Hepatocyte (in vitro differentiated cells): Measurements from ENCODE around the gene FOSB. TPM values are rescaled to one million over a fixed set of nuclear protein-coding genes. Genes with fewer than 3 reads are reported as not detected.
A peak's percentile ranks its signal among the peaks of the same experiment; 100 is the strongest.

ENCODE experiments used
- DNase-seq: peaks from one replicate; pipeline ENCODE4 v3.0.0-alpha.2; 2016; ENCODE audit warnings: low spot score
- H2AFZ ChIP-seq: fragments of 200-600 bp; sonication (generic); 2 replicates; pipeline ENCODE4 v1.6.0; 2016; ENCODE audit warnings: antibody characterized with exemption, mild to moderate bottlenecking
- H3K27ac ChIP-seq: fragments of 200-600 bp; sonication (generic); 2 replicates; pipeline ENCODE4 v1.5.1; 2016; ENCODE audit warnings: mild to moderate bottlenecking
- H3K27me3 ChIP-seq: fragments of 200-600 bp; sonication (generic); 2 replicates; pipeline ENCODE4 v1.6.1; 2016
- H3K36me3 ChIP-seq: fragments of 200-600 bp; sonication (generic); replicated peaks from 2 replicates; pipeline ENCODE4 v1.5.1; 2016; ENCODE audit warnings: low read depth; ENCODE audit not compliant: insufficient read depth
- H3K4me1 ChIP-seq: fragments of 200-600 bp; sonication (generic); 2 replicates; pipeline ENCODE4 v1.5.1; 2016; ENCODE audit warnings: mild to moderate bottlenecking, moderate library complexity; ENCODE audit not compliant: insufficient read depth
- H3K4me2 ChIP-seq: fragments of 200-600 bp; sonication (generic); 2 replicates; pipeline ENCODE4 v1.6.0; 2016
- H3K4me3 ChIP-seq: fragments of 200-600 bp; sonication (generic); 2 replicates; pipeline ENCODE4 v1.5.1; 2016; ENCODE audit warnings: mild to moderate bottlenecking
- H3K79me2 ChIP-seq: fragments of 200-600 bp; sonication (generic); 2 replicates; pipeline ENCODE4 v1.6.0; 2017; ENCODE audit warnings: mild to moderate bottlenecking
- H3K9me2 ChIP-seq: fragments of 200-600 bp; sonication (generic); replicated peaks from 2 replicates; pipeline ENCODE4 v1.6.0; 2017; ENCODE audit warnings: mild to moderate bottlenecking; ENCODE audit not compliant: insufficient read depth
- H3K9me3 ChIP-seq: fragments of 200-600 bp; sonication (generic); 2 replicates; pipeline ENCODE4 v1.5.1; 2016; ENCODE audit warnings: low read depth, mild to moderate bottlenecking
- H4K20me1 ChIP-seq: fragments of 200-600 bp; sonication (generic); 2 replicates; pipeline ENCODE4 v1.6.0; 2016; ENCODE audit warnings: mild to moderate bottlenecking; ENCODE audit not compliant: insufficient read depth, poor library complexity, severe bottlenecking
- CTCF ChIP-seq: fragments of 200-600 bp; sonication (generic); IDR thresholded peaks from 2 replicates; pipeline ENCODE4 v1.5.1; 2016; ENCODE audit warnings: antibody characterized with exemption, mild to moderate bottlenecking; ENCODE audit not compliant: poor library complexity
- EZH2 ChIP-seq: fragments of 200-600 bp; sonication (generic); IDR thresholded peaks from 2 replicates; pipeline ENCODE4 v1.6.1; 2016; ENCODE audit warnings: antibody characterized with exemption, mild to moderate bottlenecking, borderline replicate concordance
- EZH2phosphoT487 ChIP-seq: fragments of 200-600 bp; sonication (generic); IDR thresholded peaks from one replicate; pipeline ENCODE4 v1.6.1; 2018; ENCODE audit warnings: antibody characterized with exemption, mild to moderate bottlenecking, low read depth, moderate library complexity; ENCODE audit not compliant: unreplicated experiment, severe bottlenecking
- WGBS: methylation state at CpG from one replicate; pipeline ENCODE4 v1.1.6; 2016; ENCODE audit warnings: low lambda C conversion rate; ENCODE audit errors: missing lambda C conversion rate; 5-methylcytosine and 5-hydroxymethylcytosine counted together
- polyA plus RNA-seq: library from polyadenylated mRNA; unstranded; fragments of >200 nt; fragmentation: Nextera tagmentation; extraction: Ambion mirVana; gene quantifications from 2 replicates; pipeline ENCODE4 v1.2.1, GENCODE V29; 2016
- total RNA-seq: library from RNA; depleted of rRNA; stranded (reverse); fragments of >200 nt; gene quantifications from 2 replicates; pipeline ENCODE4 v1.2.3, GENCODE V29; 2014

Gene FOSB
- total and polyA plus RNA-seq, 2 experiments from 2014 or later: 73.1 to 114 TPM

GRCh38 chr19:45495178-45495577 lies 27.4 kb downstream of the FOSB start:
- 91% methylated on average over 5 of the region's 5 CpGs for WGBS
- H3K4me1 ChIP-seq: peaks cover 13% of the 10 kb centered on the region
- no peak for TF ChIP-seq EZH2phosphoT487
- no peak for TF ChIP-seq CTCF
- no peak for TF ChIP-seq EZH2
- no peak overlapping the region for H2AFZ ChIP-seq
- no peaks in the 10 kb centered on the region for H3K36me3 ChIP-seq
- H3K4me3 ChIP-seq: no peak overlapping the region
- no peak for DNase-seq
- H4K20me1 ChIP-seq: no peaks in the 10 kb centered on the region
- no peaks in the 10 kb centered on the region for H3K79me2 ChIP-seq
- no peak overlapping the region for H3K4me2 ChIP-seq
- no peaks in the 10 kb centered on the region for H3K9me2 ChIP-seq
- H3K27ac ChIP-seq: no peak overlapping the region
- H3K9me3 ChIP-seq: no peaks in the 10 kb centered on the region
- H3K27me3 ChIP-seq: peaks cover 24% of the 10 kb centered on the region

- Histone ChIP-seq H3K9me3 (no peaks in the 10 kb centered on the region), H3K27ac (no peak overlapping the region), H3K27me3 (peaks cover 27% of the 10 kb centered on the region), H3K79me2 (no peaks in the 10 kb centered on the region), H3K4me1 (peaks cover 13% of the 10 kb centered on the region), H3K4me3 (peak overlapping the region; percentile 68), H3K36me3 (no peaks in the 10 kb centered on the region), H3K4me2 (peak overlapping the region; percentile 100), H4K20me1 (no peaks in the 10 kb centered on the region), H3K9me2 (no peaks in the 10 kb centered on the region), H2AFZ (peak overlapping the region; percentile 60)
- peak; percentile 80 for DNase-seq
- WGBS: 2% methylated on average over 25 of the region's 54 CpGs
- TF ChIP-seq EZH2 (no peak), EZH2phosphoT487 (no peak), CTCF (no peak)
These were observed 28.7 kb downstream of the FOSB start for GRCh38 chr19:45496349-45496953.

GRCh38 chr19:45497791-45498190 lies 30.0 kb downstream of the FOSB start:
- Histone ChIP-seq H3K79me2 (no peaks in the 10 kb centered on the region), H3K4me3 (no peak overlapping the region), H3K36me3 (no peaks in the 10 kb centered on the region), H3K27ac (no peak overlapping the region), H3K27me3 (peaks cover 27% of the 10 kb centered on the region), H3K4me2 (peak overlapping the region; percentile 100), H3K9me2 (no peaks in the 10 kb centered on the region), H3K9me3 (no peaks in the 10 kb centered on the region), H4K20me1 (no peaks in the 10 kb centered on the region), H3K4me1 (peaks cover 7% of the 10 kb centered on the region), H2AFZ (no peak overlapping the region)
- no peak for DNase-seq
- WGBS: 27% methylated on average over 16 of the region's 16 CpGs
- TF ChIP-seq CTCF (no peak), EZH2 (peak; percentile 26)
